GM19372 (cell line): Measurements from ENCODE around the gene PIGS.

Experiments
- ATAC-seq: cut with Tn5 transposase; IDR thresholded peaks from one replicate; pipeline ENCODE4 v1.9.1; 2021; ENCODE audit warnings: mild to moderate bottlenecking, low read depth, moderate library complexity; ENCODE audit not compliant: unreplicated experiment

PIGS gene

DNA sequence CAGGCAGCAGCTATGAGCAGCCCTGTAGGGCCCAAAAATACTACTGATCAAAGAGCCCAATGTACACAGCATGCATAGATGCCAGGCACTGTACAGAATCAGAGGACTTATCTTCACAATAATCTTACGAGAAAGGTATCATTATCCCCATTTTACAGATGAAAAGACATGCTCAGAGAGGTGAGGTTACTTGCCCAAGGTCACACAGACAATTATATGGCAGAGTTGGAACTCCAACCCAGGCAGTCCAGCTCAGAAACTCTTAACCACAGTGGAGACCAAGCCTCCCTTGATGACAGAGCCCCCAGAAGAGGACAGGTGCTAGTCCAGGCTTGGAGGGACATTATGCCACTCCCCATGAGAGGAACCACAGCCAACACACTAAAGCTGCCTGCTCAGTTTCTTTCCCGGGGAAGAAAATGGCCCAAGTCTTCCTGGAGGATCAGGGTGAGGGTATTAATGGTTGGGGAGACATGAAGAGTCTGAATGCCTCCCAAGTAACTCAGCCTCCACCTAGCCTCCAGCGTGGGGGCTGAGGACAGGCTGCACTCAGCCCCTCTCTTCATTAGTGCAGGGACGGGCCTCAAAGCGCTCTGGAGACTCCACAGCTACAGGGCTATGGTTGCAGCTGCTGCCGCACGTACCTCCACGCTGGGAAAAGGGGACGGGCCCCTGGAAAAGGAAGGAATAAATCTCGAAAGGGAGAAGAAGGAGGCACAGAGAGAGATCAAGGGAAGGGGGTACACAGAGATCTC lies 19.7 kb downstream of the PIGS start:
- no peak for ATAC-seq

DNA sequence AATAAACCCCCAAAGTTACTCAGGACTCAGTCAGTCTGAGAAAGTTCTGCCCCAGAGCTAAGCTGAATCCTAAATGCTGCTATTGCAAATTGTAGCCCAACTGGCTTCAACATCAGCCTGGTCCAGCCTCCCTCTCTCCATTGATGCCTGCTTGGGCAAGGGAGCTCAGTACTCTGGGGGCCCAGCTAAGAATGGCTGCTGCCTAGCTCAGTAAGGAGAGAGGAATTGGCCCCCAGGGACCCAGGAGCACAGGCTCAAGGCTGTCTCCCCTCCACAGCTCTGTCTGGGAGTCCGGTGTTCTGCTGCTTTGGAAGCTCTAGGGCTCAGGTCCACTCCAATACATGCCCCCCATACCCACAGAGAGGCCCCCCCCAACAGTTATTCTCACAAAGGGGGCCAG lies 20.5 kb downstream of the PIGS start:
- no peak for ATAC-seq

DNA sequence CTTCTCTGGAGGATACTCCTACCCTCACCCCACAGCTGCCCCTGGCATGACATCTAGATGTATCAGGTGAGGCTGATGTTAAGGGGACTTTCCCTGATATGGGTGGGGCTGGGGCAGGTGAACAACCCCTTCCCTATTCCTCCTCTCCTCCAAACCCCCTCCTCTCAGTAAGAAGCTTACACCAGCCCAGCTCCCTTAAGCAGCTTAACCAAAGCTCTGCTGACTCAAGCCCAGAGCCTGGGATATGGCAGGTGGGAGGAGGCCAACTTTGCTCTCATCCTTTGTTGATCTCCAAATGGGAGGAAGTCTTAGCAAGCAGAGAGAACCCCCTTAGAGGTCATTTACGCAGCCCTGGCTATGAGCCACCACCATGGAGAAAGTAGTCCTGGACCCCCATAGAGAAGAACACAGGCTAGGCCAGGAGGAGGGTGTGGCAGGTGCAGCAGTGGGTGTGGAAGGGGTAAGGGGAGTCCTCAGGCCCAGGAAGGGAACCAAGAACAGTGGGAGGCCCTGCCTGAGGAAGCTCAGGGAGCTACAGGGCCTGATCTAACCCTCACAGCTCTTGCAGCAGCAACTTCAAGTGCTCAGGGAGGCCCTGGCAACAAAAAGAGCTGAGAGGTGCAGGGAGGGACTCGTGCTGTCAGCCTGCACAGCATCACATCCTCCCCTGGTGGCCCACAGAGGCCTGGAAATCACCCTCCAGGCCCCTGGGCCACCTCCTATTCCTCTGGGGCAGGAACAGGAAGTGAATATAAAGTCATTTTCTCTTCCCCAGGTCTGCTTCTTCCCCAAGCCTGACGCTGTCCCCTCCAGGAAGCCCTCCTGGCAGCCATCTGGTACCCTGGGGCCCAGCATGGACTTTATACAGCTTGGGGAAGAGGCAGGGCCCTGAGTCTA lies 21.8 kb downstream of the PIGS start:
- ATAC-seq = no peak

DNA sequence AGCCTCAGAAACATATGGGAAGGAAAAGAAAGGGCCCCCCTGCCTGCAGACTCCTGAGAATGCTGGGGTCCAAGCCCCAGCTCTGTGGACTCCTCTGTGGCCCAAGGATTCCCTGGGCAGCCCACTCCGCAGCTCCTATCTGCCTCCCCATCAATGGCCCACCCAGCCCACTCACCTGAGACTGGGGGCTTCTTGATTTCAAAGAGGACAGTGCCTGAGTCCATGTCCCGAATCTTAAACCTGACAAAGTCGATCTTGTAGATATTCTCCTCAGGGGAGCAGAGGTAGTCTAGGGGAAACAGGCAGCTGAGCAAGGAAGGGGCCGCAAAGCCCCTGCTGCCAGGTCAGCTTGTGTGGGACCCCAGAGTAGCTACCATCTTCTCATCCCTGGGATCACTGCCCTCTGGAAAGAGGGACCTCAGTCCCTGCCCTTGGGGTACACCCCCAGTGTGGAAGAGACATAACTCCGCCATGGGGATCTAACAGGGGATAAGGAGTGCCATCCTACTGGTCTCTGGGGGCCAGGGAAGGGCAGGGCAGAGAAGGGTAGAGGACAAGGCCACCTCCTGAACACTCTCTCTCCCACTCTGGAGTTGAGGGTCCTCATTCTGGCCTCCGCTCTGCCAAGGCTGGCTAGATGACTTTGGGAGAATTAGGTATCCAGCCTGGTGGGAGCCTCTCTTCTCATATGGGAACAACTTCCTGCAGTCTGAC lies 22.8 kb downstream of the PIGS start:
- no peak for ATAC-seq

DNA sequence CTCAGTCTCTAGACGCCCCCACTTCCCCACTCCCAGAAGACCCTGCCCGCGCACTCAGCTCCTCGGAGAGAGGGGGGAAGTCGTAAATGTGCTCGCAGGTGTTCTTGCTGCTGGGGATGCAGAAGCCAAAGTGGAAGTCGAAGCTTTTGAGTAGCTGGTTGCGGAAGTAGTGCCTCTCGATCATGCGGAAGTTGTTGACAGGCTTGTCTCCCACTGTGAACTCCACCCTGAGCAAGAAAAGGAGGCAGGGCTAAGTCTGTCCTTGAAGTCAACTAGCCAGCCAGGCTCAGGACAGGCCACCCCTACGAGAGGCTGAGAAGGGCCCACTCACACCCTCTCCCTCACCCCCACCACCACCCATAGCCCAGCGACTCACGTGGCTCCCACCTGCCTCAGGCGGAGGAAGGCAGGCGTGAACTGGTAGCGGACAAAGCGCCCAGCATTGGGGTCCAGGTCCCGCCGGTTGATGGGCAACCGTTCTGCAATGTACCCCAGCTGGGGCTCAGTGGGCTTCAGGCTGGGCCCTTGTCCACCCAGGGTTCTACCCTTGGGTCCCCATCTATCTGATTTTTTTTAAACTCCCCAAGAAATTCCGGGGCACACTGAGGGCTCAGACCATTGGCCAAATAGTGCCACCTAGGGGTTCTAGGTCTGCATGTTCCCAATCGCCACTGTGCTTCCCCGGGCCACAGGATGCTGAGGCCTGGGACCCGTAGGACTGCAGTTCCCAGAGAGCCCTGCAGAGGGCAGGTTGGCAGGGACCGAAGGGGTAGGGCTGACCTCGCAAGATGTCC lies 23.5 kb downstream of the PIGS start:
- ATAC-seq = no peak

DNA sequence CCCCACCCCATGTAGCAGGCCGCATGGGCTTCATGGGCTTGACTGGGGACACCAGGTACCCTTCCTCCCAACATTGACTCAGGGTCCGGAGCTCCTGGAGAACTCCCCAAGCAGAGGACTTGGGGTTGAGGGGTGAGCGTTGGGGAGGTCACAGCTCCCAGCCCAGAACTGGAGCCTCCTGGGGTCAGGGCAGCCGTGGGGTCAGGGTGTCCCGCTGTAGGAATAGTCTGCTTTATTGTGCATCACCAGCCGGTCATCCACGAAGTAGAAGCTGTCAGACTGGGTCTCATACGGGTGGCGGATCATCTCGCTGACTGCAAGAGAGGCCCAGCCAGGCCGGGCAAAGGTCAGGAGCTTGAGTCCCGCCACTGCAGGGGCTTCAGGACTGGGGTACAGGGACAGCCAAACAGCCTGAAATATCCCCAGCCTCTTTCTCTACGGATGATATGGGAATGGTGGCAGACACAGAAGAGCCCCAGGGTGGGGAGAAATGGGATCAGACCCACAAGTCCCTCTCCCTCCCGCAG lies 24.2 kb downstream of the PIGS start:
- ATAC-seq = no peak

DNA sequence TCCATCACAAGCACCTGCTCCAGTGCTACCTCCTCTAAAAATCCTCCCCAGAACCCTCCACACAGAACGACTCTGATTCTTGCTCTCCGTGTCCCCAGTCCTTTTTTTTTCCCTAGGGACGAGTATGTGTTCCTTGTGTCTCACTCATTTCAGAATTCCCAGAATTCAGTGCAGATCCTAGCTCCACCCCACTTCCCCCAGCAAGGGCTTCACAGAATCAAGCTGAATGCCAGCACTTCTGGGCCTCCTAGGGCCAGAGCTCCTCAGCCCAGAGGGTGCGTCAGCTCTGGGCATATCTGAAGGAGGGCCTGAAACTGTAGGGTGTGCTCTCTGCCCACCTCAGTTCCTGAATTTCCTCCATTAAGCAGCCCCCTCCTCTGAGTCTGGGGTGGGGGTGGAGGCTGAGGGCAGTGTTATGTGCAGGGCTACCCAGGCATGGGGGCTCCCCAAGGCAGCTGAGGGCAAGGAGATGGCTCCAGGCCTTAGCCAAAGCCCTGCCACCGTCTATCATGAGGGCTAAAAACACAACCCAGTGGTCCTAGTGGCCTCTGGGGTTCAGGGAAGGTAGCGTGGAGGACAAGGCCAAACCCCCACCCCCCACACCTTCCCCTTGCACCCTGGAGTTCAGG lies 25.4 kb downstream of the PIGS start:
- ATAC-seq = no peak

DNA sequence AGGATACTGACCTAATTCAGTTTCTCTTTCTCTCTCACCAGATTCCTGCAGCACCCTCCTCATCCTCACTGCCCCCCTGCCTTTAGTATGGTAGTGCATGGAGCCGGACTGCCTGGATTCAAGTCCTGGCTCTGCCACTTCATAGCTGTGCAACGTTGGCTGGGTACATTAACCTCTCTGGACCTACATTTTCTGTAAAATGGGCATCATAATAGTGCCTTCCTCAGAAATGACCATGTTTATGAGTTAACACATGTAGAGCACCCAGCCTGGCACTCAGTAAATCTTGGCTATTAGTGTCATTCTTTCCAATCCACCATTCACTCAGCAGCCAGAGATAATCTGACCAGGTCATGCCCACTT lies 26.2 kb downstream of the PIGS start:
- no peak for ATAC-seq

DNA sequence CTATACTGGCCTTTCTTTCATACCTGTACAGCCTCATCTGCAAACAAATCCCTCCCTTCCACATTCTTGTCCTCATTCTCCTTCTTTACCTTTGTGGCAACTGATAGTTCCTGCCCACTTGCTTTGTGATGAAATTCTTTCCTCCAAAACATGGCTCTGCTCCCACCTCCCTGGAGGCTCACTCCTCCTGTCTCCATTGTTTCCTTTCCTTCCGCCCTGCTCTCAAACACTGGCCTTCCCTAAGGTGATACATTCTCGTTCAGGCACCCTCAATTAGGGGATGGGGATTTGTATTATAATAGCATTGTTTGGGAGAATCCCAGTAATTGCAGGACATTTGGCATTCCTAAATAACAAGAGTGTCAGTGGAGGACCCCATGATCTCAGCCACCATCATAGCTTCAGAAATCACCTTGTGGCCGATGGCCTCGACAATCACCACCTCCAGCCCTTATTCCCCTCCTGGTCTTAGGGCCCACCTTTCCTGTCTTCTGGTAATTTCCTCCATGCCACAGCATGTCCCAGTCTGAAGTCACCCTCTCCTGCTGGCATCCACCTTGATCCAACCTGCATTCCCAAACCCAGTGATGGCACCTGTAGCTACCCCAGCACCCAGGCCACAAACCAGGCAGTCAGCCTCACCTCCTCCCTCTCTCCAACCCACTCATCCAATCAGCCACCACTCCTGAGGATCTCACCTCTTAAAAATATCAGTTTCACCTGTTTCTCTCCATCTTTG lies 26.8 kb downstream of the PIGS start:
- no peak for ATAC-seq

DNA sequence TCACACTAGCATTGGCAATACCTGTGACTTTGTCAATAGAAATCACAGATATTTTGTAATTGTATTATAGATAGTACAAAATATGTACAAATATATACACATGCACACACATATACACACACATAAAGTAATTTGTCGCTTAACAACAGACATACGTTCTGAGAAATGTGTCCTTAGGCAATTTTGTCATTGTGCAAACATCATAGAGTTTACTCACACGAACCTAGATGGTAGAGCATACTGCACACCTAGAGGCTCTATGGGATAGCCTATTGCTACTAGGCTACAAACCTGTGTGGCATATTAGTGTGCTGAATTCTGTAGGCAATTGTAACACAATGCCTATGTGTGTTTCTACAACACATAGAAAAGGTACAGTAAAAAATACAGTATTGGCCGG lies 29.9 kb downstream of the PIGS start:
- ATAC-seq = no peak

DNA sequence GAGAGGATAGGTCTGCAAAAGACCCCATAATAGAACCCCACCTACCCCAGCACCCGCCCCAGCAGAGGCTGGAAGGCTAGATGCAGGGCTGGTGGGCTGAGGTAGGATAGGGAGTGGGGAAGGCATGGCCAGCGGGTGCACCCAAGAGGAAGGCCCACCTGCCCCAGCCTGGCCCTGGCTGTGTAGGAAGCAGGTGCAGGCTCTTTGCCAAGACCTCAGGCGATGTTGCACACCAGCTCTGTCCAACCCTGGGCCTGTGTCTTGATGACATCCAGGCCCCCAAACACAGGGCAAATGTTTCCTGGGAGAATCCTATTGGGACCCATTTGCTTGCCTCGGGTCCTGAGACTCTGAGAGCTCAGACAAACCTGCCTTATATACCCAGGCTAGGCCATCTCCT lies 31.1 kb downstream of the PIGS start:
- ATAC-seq = no peak

DNA sequence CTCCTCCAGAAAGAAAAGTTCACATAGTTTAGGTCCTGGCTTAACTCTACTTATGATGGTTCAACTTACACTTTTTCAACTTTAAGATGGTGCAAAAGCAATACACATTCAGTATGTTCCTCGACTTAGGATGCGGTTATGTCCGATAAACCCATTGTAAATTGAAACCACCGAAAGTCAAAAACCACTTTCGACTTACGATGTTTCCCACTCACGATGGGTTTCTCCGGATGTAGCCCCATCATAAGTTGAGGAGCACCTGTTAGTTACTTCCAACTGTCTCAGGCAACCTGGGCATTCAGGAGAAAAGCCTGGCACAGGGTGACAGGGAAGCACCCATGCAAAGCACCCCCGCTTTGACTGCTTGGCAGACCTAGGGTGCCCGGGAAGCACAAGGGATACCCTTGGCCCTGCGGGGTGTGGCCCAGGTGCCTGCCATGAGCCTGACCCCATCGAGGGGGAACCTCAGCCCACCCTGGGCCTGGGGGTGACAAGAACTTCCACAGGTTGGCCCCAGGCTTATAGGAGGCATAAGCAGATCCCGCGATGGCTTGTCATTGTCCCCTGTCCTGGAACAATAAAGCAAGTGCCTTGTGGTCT lies 32.9 kb downstream of the PIGS start:
- no peak for ATAC-seq

DNA sequence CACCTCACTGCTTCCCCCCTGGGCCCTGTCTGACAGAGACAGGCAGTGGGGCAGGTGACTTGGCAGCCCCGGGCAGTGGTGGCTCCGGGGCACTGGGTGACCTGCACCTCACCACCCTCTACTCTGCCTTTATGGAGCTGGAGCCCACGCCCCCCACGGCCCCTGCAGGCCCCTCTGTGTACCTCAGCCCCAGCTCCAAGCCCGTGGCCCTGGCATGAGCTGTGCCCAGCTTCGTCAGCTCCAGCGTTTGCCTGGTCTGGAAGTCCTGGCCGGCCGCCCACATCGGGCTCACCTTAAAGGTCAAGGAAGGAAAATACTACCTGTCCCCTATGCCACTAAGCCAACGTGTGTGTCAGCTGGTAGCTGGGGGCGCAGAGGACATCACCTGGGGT lies 34.1 kb downstream of the PIGS start:
- no peak for ATAC-seq

DNA sequence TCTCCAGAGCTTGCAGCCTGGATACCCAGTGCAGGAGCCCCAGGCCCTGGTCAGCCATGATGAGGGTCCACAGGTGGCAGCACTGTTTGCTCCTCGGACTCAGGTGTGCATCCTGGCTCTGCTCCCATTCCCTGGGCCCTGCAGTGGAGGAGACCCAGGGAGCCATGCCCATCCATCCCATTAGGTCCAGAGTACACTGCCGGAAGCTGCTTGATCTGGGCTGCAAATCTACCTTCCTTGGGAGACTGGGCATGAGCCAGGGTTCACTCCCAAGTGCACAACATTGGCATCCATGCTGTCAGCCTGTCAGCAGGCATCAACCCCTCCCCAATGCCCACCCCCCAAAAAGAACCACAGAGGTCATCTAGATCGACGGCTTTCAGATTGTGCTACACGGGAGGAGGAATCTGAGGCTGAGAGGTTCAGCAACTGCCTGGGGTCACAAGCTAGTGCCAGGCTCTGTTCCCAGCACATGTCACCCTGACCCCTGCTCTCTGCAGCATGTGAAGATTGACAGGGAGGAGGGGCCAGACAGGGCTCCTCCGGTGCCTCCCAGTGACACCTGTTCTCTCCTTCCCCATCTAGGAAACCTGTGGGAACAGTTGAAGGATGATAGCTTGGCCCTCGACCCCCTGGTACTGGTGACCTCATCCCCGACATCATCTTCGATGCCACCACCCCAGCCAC lies 34.6 kb downstream of the PIGS start:
- ATAC-seq = no peak

DNA sequence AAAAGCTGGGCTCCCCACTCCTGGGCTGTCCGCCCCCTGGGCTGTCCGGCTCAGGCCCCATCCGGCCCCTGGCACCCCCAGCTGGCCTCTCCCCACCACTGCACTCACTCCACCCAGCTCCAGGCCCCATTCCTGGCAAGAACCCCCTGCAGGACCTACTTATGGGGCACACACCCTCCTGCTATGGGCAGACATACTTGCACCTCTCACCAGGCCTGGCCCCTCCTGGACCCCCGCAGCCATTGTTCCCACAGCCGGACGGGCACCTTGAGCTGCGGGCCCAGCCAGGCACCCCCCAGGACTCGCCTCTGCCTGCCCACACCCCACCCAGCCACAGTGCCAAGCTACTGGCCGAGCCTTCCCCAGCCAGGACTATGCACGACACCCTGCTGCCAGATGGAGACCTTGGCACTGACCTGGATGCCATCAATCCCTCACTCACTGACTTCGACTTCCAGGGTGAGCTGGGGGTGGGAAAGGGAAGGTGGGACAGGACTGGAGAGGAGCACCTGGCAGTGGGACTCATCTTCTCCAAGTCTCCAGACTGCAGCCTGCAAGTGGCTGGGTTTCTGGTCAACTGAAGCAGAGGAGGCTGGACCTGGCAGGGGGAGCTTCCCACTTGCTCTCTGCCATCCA lies 36.5 kb downstream of the PIGS start:
- no peak for ATAC-seq

DNA sequence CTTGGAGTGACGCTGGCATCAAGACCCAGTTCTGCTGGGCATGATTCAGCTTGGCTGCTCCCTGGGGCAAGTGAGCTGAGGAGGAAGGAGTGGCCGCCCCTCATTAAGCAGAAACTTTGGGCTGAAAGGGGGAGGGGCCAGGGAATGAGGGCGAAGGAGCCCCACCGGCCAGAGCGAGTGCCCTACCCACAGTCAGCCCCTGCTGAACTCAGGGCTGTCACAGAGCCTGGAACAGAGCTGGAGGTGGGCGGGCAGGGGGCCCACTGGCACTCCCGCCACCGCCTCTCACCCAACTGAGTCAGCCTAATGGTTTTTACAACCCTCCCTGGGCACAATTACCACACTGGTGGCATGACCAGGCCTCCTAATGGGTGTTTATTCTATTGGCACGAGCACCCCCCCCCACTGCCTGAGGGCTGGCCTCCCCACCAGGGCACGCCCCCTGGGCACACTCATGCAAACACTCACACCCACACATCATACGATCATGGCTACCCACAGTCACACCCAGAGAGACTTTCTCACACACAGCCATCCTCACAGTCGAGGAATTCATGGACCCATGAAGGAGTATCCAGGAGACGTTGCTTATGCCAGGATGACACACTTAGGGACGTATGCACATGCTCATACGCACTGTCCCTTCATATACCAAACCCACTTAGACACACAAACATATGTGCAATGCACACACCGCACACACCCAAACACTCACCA lies 38.1 kb downstream of the PIGS start:
- no peak for ATAC-seq
